ENCODE measurements around the gene NUDT3.

NUDT3 gene

GRCh38 chr6:34304164-34304563, 88.3 kb downstream of the NUDT3 start:
- no peak for DNase-seq (ENCODE audit: low read depth in 2 of 2)
- TF ChIP-seq, protein P1, sequence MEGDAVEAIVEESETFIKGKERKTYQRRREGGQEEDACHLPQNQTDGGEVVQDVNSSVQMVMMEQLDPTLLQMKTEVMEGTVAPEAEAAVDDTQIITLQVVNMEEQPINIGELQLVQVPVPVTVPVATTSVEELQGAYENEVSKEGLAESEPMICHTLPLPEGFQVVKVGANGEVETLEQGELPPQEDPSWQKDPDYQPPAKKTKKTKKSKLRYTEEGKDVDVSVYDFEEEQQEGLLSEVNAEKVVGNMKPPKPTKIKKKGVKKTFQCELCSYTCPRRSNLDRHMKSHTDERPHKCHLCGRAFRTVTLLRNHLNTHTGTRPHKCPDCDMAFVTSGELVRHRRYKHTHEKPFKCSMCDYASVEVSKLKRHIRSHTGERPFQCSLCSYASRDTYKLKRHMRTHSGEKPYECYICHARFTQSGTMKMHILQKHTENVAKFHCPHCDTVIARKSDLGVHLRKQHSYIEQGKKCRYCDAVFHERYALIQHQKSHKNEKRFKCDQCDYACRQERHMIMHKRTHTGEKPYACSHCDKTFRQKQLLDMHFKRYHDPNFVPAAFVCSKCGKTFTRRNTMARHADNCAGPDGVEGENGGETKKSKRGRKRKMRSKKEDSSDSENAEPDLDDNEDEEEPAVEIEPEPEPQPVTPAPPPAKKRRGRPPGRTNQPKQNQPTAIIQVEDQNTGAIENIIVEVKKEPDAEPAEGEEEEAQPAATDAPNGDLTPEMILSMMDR (IDR thresholded peaks at IDR 0.05; ENCODE audit: low read depth, low read length) = no peak
- H3K4me3 ChIP-seq (replicated peaks in 1 of 2; ENCODE audit: low read depth in 2 of 2, low read length in 2 of 2) = no peak overlapping the region

- no peak for DNase-seq (ENCODE audit: low read depth in 2 of 2)
- no peak overlapping the region for H3K4me3 ChIP-seq (replicated peaks in 1 of 2; ENCODE audit: low read depth in 2 of 2, low read length in 2 of 2)
- TF ChIP-seq, protein P1 (IDR thresholded peaks at IDR 0.05; ENCODE audit: low read depth, low read length) = no peak
Measured at GRCh38 chr6:34302929-34303328, 89.5 kb downstream of the NUDT3 start.

DNA sequence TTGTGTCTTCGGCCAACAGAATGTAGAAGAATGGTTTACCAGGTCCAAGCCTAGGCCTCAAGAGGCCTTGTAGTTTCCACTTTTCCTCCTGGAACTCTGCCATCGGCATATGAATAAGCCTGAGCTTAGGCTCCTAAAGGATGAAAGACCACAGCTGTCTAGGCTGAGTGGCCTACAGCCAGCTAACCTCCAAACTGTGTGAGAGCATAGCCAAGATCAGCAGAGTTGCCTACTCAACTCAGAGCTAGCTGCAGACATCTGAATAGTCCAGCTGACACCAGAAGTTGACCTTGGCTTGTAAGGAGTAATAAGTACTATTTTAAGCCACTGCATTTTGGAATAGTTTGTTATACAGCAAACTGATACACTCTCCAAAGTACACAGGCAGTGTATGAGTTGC, 91.1 kb downstream of the NUDT3 start:
- no peak overlapping the region for H3K4me3 ChIP-seq (replicated peaks in 1 of 2; ENCODE audit: low read depth in 2 of 2, low read length in 2 of 2)
- peak; percentile 96 to 98 for DNase-seq (ENCODE audit: low read depth in 2 of 2)
- TF ChIP-seq, protein P1 (IDR thresholded peaks at IDR 0.05; ENCODE audit: low read depth, low read length) = no peak

DNA sequence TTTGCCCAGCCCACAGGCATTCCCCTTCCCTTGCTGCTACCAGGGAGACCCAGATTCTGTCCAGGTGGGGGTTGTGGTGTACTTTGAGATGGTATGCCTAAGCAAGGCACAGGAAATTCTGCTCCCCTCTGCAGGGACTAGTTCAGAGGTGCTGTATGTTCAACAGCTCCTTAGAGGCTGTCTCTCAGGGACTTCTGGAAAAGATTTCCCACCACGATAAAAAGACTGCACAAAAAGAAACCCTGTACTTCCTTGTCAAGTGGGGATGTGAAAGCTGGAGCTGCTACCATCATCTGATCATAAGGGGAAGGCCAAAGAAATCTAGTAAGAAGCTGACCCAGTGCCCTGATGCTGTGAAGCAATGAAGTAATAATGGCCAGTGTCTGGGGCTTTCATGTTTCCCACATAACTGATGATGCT, 92.1 kb downstream of the NUDT3 start:
- TF ChIP-seq, protein P1 (IDR thresholded peaks at IDR 0.05; ENCODE audit: low read depth, low read length) = no peak
- no peak for DNase-seq (ENCODE audit: low read depth in 2 of 2)
- H3K4me3 ChIP-seq (replicated peaks in 1 of 2; ENCODE audit: low read depth in 2 of 2, low read length in 2 of 2) = no peak overlapping the region

- no peak overlapping the region for H3K4me3 ChIP-seq (replicated peaks in 1 of 2; ENCODE audit: low read depth in 2 of 2, low read length in 2 of 2)
- DNase-seq (ENCODE audit: low read depth in 2 of 2) = no peak
- TF ChIP-seq, protein P1 (IDR thresholded peaks at IDR 0.05; ENCODE audit: low read depth, low read length) = no peak
Measured at GRCh38 chr6:34298941-34299340, 93.5 kb downstream of the NUDT3 start.

DNA sequence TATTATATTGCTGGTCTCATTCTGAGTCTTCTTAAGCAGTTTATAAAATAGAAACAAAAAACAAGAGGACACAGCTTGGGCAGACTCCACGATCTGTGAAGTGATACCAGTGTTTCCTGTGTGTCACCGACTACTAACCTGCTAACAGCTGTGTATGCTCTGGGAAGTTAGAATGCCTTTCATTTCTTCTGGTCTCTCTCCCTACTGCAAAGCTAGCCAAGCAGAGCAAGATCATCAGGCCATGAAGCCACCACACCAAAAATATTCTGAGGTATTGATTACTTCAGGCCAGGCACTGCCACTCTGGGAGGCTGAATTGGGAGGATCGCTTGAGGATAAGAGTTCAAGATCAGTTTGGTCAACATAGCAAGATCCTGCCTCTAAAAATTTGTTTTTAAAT, 96.7 kb downstream of the NUDT3 start:
- peak in 1 of 2 donors; percentile 28 for DNase-seq (ENCODE audit: low read depth in 2 of 2)
- TF ChIP-seq, protein P1 (IDR thresholded peaks at IDR 0.05; ENCODE audit: low read depth, low read length) = no peak
- H3K4me3 ChIP-seq (replicated peaks in 1 of 2; ENCODE audit: low read depth in 2 of 2, low read length in 2 of 2) = no peak overlapping the region

GRCh38 chr6:34292954-34293353, 99.5 kb downstream of the NUDT3 start:
- DNase-seq (ENCODE audit: low read depth in 2 of 2) = no peak
- no peak overlapping the region for H3K4me3 ChIP-seq (replicated peaks in 1 of 2; ENCODE audit: low read depth in 2 of 2, low read length in 2 of 2)
- TF ChIP-seq, protein P1 (IDR thresholded peaks at IDR 0.05; ENCODE audit: low read depth, low read length) = no peak
